AG09309 (cell line): ENCODE measurements around the gene NTNG1.

Experiments used
- DNase-seq: peaks from one replicate; pipeline ENCODE4 v3.0.0-alpha.2; 2010; ENCODE audit warnings: low read depth
- H3K4me3 ChIP-seq: 2 replicates; pipeline ENCODE4 v1.5.1; 2011; ENCODE audit warnings: mild to moderate bottlenecking, low read depth, low read length, moderate library complexity; ENCODE audit not compliant: control insufficient read depth
- CTCF ChIP-seq: IDR thresholded peaks from 2 replicates; pipeline ENCODE4 v1.5.1; 2011; ENCODE audit warnings: mild to moderate bottlenecking, low read depth, low read length, inconsistent platforms; ENCODE audit not compliant: insufficient read depth, control insufficient read depth; ENCODE audit errors: missing control alignments

The NTNG1 gene

GRCh38 chr1:107262467-107263286, 121.8 kb downstream of the NTNG1 start:
- H3K4me3 ChIP-seq, result no peak overlapping the region
- no peak for DNase-seq

GRCh38 chr1:107263291-107263915, 122.6 kb downstream of the NTNG1 start:
- DNase-seq, result no peak
- TF ChIP-seq CTCF, result no peak
- H3K4me3 ChIP-seq, result no peak overlapping the region

More at GRCh38 chr1:107262467-107263286, 121.8 kb downstream of the NTNG1 start:
- no peak for TF ChIP-seq CTCF

- TF ChIP-seq CTCF, result no peak
- DNase-seq, result no peak
- H3K4me3 ChIP-seq, result no peak overlapping the region
Measured at GRCh38 chr1:107264007-107264406, 123.2 kb downstream of the NTNG1 start.

- TF ChIP-seq CTCF, result no peak
- DNase-seq, result no peak
- H3K4me3 ChIP-seq, result no peak overlapping the region
Measured at GRCh38 chr1:107264561-107264960, 123.7 kb downstream of the NTNG1 start.

- H3K4me3 ChIP-seq, result no peak overlapping the region
- no peak for TF ChIP-seq CTCF
- DNase-seq, result no peak
Measured at GRCh38 chr1:107267489-107267888, 126.7 kb downstream of the NTNG1 start.

- TF ChIP-seq CTCF, result no peak
- no peak for DNase-seq
- no peak overlapping the region for H3K4me3 ChIP-seq
Measured at GRCh38 chr1:107272321-107272720, 131.5 kb downstream of the NTNG1 start.
